Stimulated activated effector memory CD8-positive, alpha-beta T cell treated with anti-CD3 and anti-CD28 coated beads, Interleukin-12 subunit alpha, Interleukin-12 subunit beta, amount 100 ng/mL, for 72 hours (primary cell): ENCODE data around the gene TMED5.
A peak's percentile ranks its signal among the peaks of the same experiment; 100 is the strongest.
"Not testable (repeated sequence)": the region's sequence is repeated elsewhere in the genome, so short reads cannot be mapped to it uniquely, and the experiment has no call there.

Experiments used
- ATAC-seq: fragments of 150-1000 bp; cut with Tn5 transposase; 2 replicates; pipeline ENCODE4 v1.10.0; 2021
- DNase-seq, 2 donors: peaks; one replicate each; pipeline ENCODE4 v3.0.0; 2021 to 2022; ENCODE audit warnings: low spot score in 2 of 2
- H3K27ac Mint-ChIP-seq: one replicate; pipeline ENCODE4 v1.8.0; 2022; ENCODE audit warnings: mild to moderate bottlenecking, mixed read lengths
- H3K36me3 Mint-ChIP-seq: one replicate; pipeline ENCODE4 v1.8.0; 2022; ENCODE audit warnings: mild to moderate bottlenecking, mixed read lengths
- H3K4me1 Mint-ChIP-seq: one replicate; pipeline ENCODE4 v1.8.0; 2022; ENCODE audit warnings: mixed read lengths
- H3K4me3 Mint-ChIP-seq: one replicate; pipeline ENCODE4 v1.8.0; 2022; ENCODE audit warnings: mild to moderate bottlenecking, mixed read lengths
- H3K9me3 Mint-ChIP-seq: one replicate; pipeline ENCODE4 v1.8.0; 2022; ENCODE audit warnings: mixed read lengths

TMED5 gene

GRCh38 chr1:93179886-93180722 is at the start of gene TMED5:
TMED5 (minus strand) TSS chr1:93180413; CDS start chr1:93180242, 171 bp downstream.
- Mint-ChIP-seq H3K27ac (peak within 1 kb of the TSS; percentile 94), H3K4me3 (peak within 1 kb of the TSS; percentile 89), H3K4me1 (peaks cover 47% of the 10 kb centered on the region), H3K36me3 (peaks cover 75% of the 10 kb centered on the region), H3K9me3 (no peaks in the 10 kb centered on the region)
- ATAC-seq (peak; percentile 88), DNase-seq (peak; percentile 92 to 98)

GRCh38 chr1:93223023-93223675 is 42.9 kb upstream of the TMED5 start:
- ATAC-seq (no peak), DNase-seq (no peak)
- H3K36me3 Mint-ChIP-seq = peaks cover 79% of the 10 kb centered on the region
- no peak overlapping the region for H3K27ac Mint-ChIP-seq
- H3K4me3 Mint-ChIP-seq = no peak overlapping the region
- H3K9me3 Mint-ChIP-seq = peaks cover 3% of the 10 kb centered on the region
- H3K4me1 Mint-ChIP-seq = peaks cover 14% of the 10 kb centered on the region

- DNase-seq (no peak), ATAC-seq (no peak)
- Mint-ChIP-seq H3K27ac (no peak overlapping the region), H3K9me3 (peaks cover 3% of the 10 kb centered on the region), H3K4me3 (no peak overlapping the region), H3K36me3 (peaks cover 88% of the 10 kb centered on the region), H3K4me1 (peaks cover 14% of the 10 kb centered on the region)
These were observed 41.7 kb upstream of the TMED5 start for GRCh38 chr1:93221913-93222312.

GRCh38 chr1:93220716-93221115 is 40.5 kb upstream of the TMED5 start:
- Mint-ChIP-seq H3K36me3 (peaks cover 82% of the 10 kb centered on the region), H3K4me1 (peaks cover 14% of the 10 kb centered on the region)
- not testable (repeated sequence) for H3K9me3 Mint-ChIP-seq, H3K27ac Mint-ChIP-seq, ATAC-seq, H3K4me3 Mint-ChIP-seq, DNase-seq

GRCh38 chr1:93219443-93219842 is 39.2 kb upstream of the TMED5 start:
- H3K4me1 Mint-ChIP-seq = peaks cover 14% of the 10 kb centered on the region
- ATAC-seq (peak; percentile 70), DNase-seq (no peak)
- H3K27ac Mint-ChIP-seq = peak overlapping the region; percentile 4
- peak overlapping the region; percentile 25 for H3K4me3 Mint-ChIP-seq
- H3K36me3 Mint-ChIP-seq = peaks cover 81% of the 10 kb centered on the region
- H3K9me3 Mint-ChIP-seq = peaks cover 3% of the 10 kb centered on the region

GRCh38 chr1:93215322-93215721 is 35.1 kb upstream of the TMED5 start:
- peaks cover 14% of the 10 kb centered on the region for H3K4me1 Mint-ChIP-seq
- H3K27ac Mint-ChIP-seq = no peak overlapping the region
- ATAC-seq = no peak

GRCh38 chr1:93207211-93207610 is 27.0 kb upstream of the TMED5 start:
- no peak overlapping the region for H3K4me3 Mint-ChIP-seq
- H3K27ac Mint-ChIP-seq = no peak overlapping the region
- no peaks in the 10 kb centered on the region for H3K4me1 Mint-ChIP-seq
- no peaks in the 10 kb centered on the region for H3K9me3 Mint-ChIP-seq
- DNase-seq (no peak), ATAC-seq (no peak)
- H3K36me3 Mint-ChIP-seq = peaks cover 35% of the 10 kb centered on the region

More at GRCh38 chr1:93215322-93215721, 35.1 kb upstream of the TMED5 start:
- H3K9me3 Mint-ChIP-seq = no peaks in the 10 kb centered on the region
- peaks cover 67% of the 10 kb centered on the region for H3K36me3 Mint-ChIP-seq
- no peak overlapping the region for H3K4me3 Mint-ChIP-seq
- no peak for DNase-seq

GRCh38 chr1:93206567-93206954 is 26.3 kb upstream of the TMED5 start:
- H3K9me3 Mint-ChIP-seq = no peaks in the 10 kb centered on the region
- H3K36me3 Mint-ChIP-seq = peaks cover 34% of the 10 kb centered on the region
- H3K4me1 Mint-ChIP-seq = no peaks in the 10 kb centered on the region
- DNase-seq (no peak), ATAC-seq (no peak)
- H3K4me3 Mint-ChIP-seq = no peak overlapping the region
- H3K27ac Mint-ChIP-seq = no peak overlapping the region

GRCh38 chr1:93205892-93206566 is 25.8 kb upstream of the TMED5 start:
- ATAC-seq (no peak), DNase-seq (no peak)
- H3K27ac Mint-ChIP-seq = no peak overlapping the region
- peaks cover 28% of the 10 kb centered on the region for H3K36me3 Mint-ChIP-seq
- H3K4me1 Mint-ChIP-seq = no peaks in the 10 kb centered on the region
- H3K9me3 Mint-ChIP-seq = no peaks in the 10 kb centered on the region
- no peak overlapping the region for H3K4me3 Mint-ChIP-seq

- peaks cover 18% of the 10 kb centered on the region for H3K36me3 Mint-ChIP-seq
- H3K4me1 Mint-ChIP-seq = no peaks in the 10 kb centered on the region
- DNase-seq = no peak
- no peak for ATAC-seq
- H3K27ac Mint-ChIP-seq = no peak overlapping the region
- no peaks in the 10 kb centered on the region for H3K9me3 Mint-ChIP-seq
- no peak overlapping the region for H3K4me3 Mint-ChIP-seq
These were observed 20.5 kb upstream of the TMED5 start for GRCh38 chr1:93200714-93201113.

- Mint-ChIP-seq H3K36me3 (peaks cover 22% of the 10 kb centered on the region), H3K27ac (no peak overlapping the region), H3K9me3 (no peaks in the 10 kb centered on the region), H3K4me1 (no peaks in the 10 kb centered on the region), H3K4me3 (no peak overlapping the region)
- no peak for ATAC-seq
- DNase-seq = no peak
These were observed 19.9 kb upstream of the TMED5 start for GRCh38 chr1:93200086-93200620.

- DNase-seq (no peak), ATAC-seq (no peak)
- Mint-ChIP-seq H3K9me3 (no peaks in the 10 kb centered on the region), H3K36me3 (peaks cover 28% of the 10 kb centered on the region), H3K27ac (no peak overlapping the region), H3K4me3 (no peak overlapping the region), H3K4me1 (no peaks in the 10 kb centered on the region)
These were observed 18.9 kb upstream of the TMED5 start for GRCh38 chr1:93199150-93199549.

- Mint-ChIP-seq H3K36me3 (peaks cover 50% of the 10 kb centered on the region), H3K4me1 (no peaks in the 10 kb centered on the region), H3K9me3 (no peaks in the 10 kb centered on the region), H3K4me3 (no peak overlapping the region), H3K27ac (no peak overlapping the region)
- ATAC-seq = no peak
- DNase-seq = no peak
These were observed 16.4 kb upstream of the TMED5 start for GRCh38 chr1:93196591-93196990.

GRCh38 chr1:93194231-93194990 is 14.2 kb upstream of the TMED5 start:
- Mint-ChIP-seq H3K9me3 (no peaks in the 10 kb centered on the region), H3K27ac (no peak overlapping the region), H3K4me3 (no peak overlapping the region), H3K4me1 (peaks cover 8% of the 10 kb centered on the region), H3K36me3 (peaks cover 52% of the 10 kb centered on the region)
- DNase-seq = no peak
- ATAC-seq = no peak

GRCh38 chr1:93190432-93190831 is 10.2 kb upstream of the TMED5 start:
- peaks cover 8% of the 10 kb centered on the region for H3K4me1 Mint-ChIP-seq
- peaks cover 64% of the 10 kb centered on the region for H3K36me3 Mint-ChIP-seq
- ATAC-seq (no peak), DNase-seq (no peak)
- no peak overlapping the region for H3K4me3 Mint-ChIP-seq
- no peaks in the 10 kb centered on the region for H3K9me3 Mint-ChIP-seq
- no peak overlapping the region for H3K27ac Mint-ChIP-seq
